Fibroblast of upper back skin (primary cell): ENCODE measurements around the gene ARHGAP24.
"Not testable (repeated sequence)": the region's sequence is repeated elsewhere in the genome, so short reads cannot be mapped to it uniquely, and the experiment has no call there.

Source experiments
- DNase-seq: peaks from one replicate; pipeline ENCODE4 v3.0.0-alpha.2; 2013

The ARHGAP24 gene

GRCh38 chr4:85932500-85933290 lies 457.7 kb downstream of the ARHGAP24 start:
- peak; percentile 85 for DNase-seq

DNA sequence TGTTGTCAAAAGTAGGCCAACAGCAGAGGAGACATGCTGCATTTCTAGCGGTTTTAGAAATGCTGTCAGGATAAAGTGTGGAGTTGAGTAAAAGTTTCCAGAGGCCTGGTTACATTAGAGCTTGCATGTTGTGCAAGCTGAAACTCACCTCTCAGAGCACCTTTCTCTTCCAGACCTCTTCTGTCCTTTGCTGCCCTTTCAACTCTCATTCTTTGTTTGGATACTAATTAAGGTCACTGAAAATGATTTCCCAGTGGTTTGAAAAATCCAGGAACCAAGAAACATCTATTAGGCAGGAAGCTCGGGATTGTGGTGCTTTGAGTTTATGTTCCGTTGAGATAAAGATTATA lies 458.3 kb downstream of the ARHGAP24 start:
- no peak for DNase-seq

DNA sequence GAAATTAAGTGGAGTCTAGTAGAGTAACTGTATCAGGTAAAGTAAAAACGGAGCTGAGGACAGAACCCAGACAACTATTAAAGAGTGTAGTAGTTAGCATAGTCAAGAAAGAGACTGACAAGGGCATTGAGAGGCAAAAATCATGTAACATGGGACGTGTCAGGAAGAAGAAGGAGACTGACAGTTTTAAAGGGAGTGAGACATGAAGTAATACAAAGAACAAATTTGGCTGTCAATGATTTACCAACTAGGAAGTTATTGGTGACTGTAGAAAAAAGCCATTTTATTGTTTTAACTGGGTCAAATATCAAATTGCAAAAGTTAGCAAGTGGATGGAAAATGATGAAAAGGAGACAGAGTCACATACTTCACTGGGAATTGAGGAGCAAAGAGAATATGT lies 462.6 kb downstream of the ARHGAP24 start:
- no peak for DNase-seq

- DNase-seq: no peak
Measured at GRCh38 chr4:85938062-85938461, 463.1 kb downstream of the ARHGAP24 start.

GRCh38 chr4:85938902-85939301 lies 464.0 kb downstream of the ARHGAP24 start:
- no peak for DNase-seq

- DNase-seq: peak; percentile 21
Measured at GRCh38 chr4:85939595-85939994, 464.6 kb downstream of the ARHGAP24 start.

DNA sequence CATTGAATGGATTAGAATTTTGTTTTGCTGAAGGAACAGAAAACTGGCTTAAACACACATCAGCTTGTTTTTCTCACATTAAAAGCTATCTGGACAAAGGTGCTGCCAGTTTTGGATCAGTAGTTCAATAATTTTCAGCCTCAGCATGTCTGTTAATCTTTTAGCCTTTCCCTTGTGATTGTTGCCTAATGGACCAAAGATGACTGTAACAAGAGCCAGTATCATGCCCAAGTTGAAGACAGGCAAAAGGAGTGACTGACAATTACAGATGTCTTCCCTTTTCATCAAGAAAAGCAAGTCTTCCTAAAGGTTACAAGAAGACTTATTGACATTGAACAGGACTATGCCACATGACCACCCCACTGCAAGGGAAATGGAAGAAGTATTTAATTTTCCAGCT lies 465.2 kb downstream of the ARHGAP24 start:
- DNase-seq: no peak

DNA sequence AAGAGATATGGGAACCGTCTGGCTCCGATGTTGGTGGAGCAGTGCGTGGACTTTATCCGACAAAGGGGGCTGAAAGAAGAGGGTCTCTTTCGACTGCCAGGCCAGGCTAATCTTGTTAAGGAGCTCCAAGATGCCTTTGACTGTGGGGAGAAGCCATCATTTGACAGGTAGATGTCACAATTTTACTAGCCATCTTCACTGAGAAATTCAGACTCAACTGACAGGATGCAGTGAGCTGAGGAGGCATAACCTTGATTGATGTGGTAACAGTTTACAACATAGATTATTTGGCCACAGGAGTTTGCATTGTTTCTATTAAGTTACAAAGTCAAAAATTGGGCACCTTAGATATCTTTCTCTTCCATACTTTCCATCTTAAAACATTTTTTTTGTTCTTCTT lies 467.2 kb downstream of the ARHGAP24 start:
- no peak for DNase-seq

GRCh38 chr4:85946821-85947220 lies 471.9 kb downstream of the ARHGAP24 start:
- peak; percentile 43 for DNase-seq

GRCh38 chr4:85951099-85951498 lies 476.1 kb downstream of the ARHGAP24 start:
- DNase-seq: no peak

GRCh38 chr4:85952528-85952927 lies 477.6 kb downstream of the ARHGAP24 start:
- DNase-seq: no peak

GRCh38 chr4:85952972-85953650 lies 478.2 kb downstream of the ARHGAP24 start:
- no peak for DNase-seq

- no peak for DNase-seq
Measured at GRCh38 chr4:85953651-85954018, 478.7 kb downstream of the ARHGAP24 start.

GRCh38 chr4:85955620-85956292 lies 480.8 kb downstream of the ARHGAP24 start:
- no peak for DNase-seq

DNA sequence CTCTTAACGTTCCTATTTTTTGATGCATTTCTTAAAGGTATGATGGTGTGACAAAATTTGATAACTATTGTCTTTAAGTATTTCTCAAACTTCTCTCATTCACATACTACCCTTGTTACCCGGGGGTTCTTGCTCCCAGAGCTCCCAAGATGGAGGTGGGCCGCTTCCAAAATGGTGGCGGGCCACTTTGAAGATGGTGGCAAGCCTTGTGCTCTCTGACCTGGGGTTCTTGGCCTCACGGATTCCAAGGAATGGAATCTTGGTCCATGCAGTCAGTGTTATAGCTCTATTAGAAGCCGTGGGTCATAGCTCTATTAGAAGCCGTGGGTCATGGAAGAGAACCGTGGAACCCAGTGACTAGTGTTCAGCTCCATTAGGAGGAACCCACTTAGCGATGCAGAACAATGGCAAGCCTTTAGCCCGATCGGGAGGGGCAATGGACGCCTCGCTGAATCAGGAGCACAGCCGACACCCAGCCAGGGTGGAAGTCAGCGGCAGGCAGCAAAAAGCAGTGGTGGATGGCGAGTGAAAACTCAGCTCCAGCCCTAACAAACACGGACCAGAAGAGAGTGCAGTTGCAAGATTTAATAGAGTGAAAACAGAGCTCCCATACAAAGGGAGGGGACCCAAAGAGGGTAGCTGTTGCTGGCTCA lies 481.5 kb downstream of the ARHGAP24 start:
- no peak for DNase-seq

GRCh38 chr4:85961887-85962286 lies 486.9 kb downstream of the ARHGAP24 start:
- no peak for DNase-seq

DNA sequence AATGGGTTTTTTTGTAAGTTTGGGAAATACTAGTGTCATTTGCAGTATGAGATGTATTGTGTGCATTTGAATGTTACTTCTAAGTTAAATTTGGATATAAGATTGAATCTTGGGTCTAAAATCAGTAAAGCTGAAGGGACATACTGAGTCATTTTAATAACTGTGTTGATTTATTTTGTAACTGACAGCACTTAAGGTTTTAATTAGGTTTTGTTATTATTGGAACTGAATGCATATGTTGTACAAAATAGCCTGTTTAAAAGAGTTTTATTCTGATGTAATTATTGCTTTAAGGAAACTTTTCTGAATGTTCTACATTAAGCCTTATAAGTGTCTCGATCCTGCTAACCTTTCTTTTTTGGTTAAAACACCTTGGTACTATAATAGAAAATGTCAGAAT lies 488.3 kb downstream of the ARHGAP24 start:
- peak; percentile 32 for DNase-seq

DNA sequence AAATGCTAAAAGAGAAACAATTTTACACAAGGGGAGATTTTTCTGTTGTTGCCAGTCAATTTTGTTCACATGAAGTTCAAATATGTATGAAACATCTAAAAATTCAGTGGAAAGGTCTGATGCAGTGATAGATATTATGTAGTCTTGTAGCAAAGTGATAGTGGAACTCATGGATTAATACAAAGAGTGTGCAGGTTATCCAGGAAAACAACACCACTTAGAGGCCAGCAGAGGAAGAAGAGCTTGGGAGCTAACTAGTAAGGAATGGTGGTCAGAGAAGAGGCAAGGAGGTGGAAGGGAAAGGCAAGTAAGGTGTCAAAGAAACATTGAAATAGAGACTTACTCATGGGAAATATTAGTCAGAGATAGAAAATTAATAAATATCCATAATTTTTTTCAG lies 489.3 kb downstream of the ARHGAP24 start:
- DNase-seq: no peak

DNA sequence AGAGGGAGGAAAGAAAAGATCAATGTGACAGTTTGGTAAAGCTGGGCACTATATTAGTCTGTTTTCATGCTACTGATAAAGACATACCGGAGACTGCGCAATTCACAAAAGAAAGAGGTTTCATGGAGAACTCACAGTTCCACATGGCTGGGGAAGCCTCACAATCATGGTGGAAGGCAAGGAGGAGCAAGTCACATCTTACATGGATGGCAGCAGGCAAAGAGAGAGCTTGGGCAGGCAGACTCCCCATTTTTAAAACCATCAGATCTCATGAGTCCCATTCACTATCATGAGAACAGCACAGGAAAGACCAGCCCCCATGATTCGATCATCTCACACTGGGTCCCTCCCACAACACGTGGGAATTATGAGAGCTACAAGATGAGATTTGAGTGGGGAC lies 490.1 kb downstream of the ARHGAP24 start:
- not testable (repeated sequence) for DNase-seq

DNA sequence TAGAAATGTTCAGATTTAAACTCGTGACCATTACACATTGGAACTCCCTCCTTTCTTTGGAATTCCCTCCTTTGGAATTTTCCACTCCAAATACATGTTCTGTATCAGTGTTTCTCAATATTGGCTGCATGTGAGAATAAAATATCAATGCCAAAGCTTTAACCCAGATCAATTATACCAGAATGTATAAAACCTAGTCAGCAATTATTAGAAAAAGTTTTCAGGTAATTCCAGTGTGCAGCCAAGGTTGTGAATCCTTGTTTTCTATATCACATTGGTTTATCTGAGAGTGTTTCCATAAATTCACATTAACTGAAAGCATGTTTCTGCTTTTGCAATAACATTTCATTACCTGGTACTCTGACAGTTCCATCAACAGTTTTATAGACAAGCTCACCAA lies 490.6 kb downstream of the ARHGAP24 start:
- DNase-seq: no peak

- peak; percentile 32 for DNase-seq
Measured at GRCh38 chr4:85966373-85966772, 491.4 kb downstream of the ARHGAP24 start.

- DNase-seq: peak; percentile 76
Measured at GRCh38 chr4:85967872-85968271, 492.9 kb downstream of the ARHGAP24 start.
